NCI-H2029 treated with DMSO at 0.1 percent for 48 hours (cell line): Measurements from ENCODE around the gene ANKMY2.
"Not testable (repeated sequence)": the region's sequence is repeated elsewhere in the genome, so short reads cannot be mapped to it uniquely, and the experiment has no call there.

Source experiments
- DNase-seq: peaks from one replicate; lab custom pipeline; 2025; lab: John Stamatoyannopoulos, UW

ANKMY2 gene

GRCh38 chr7:16626388-16626787, 19.2 kb downstream of the ANKMY2 start:
- DNase-seq = no peak

- DNase-seq = no peak
Measured at GRCh38 chr7:16619979-16620408, 25.6 kb downstream of the ANKMY2 start.

GRCh38 chr7:16616542-16616941, 29.0 kb downstream of the ANKMY2 start:
- no peak for DNase-seq

- DNase-seq = no peak
Measured at GRCh38 chr7:16616122-16616521, 29.4 kb downstream of the ANKMY2 start.

- DNase-seq = no peak
Measured at GRCh38 chr7:16615228-16615627, 30.3 kb downstream of the ANKMY2 start.

GRCh38 chr7:16611711-16612110, 33.8 kb downstream of the ANKMY2 start:
- DNase-seq = no peak

GRCh38 chr7:16609842-16610450, 35.6 kb downstream of the ANKMY2 start:
- no peak for DNase-seq

GRCh38 chr7:16606704-16607103, 38.9 kb downstream of the ANKMY2 start:
- no peak for DNase-seq

GRCh38 chr7:16604054-16604453, 41.5 kb downstream of the ANKMY2 start:
- no peak for DNase-seq

GRCh38 chr7:16603633-16604032, 41.9 kb downstream of the ANKMY2 start:
- DNase-seq = no peak

GRCh38 chr7:16599860-16600259, 45.7 kb downstream of the ANKMY2 start:
- no peak for DNase-seq

- DNase-seq = no peak
Measured at GRCh38 chr7:16598015-16598414, 47.5 kb downstream of the ANKMY2 start.

GRCh38 chr7:16595596-16595995, 50.0 kb downstream of the ANKMY2 start:
- not testable (repeated sequence) for DNase-seq

- DNase-seq = no peak
Measured at GRCh38 chr7:16594676-16595075, 50.9 kb downstream of the ANKMY2 start.

GRCh38 chr7:16594061-16594460, 51.5 kb downstream of the ANKMY2 start:
- DNase-seq = no peak

GRCh38 chr7:16592395-16592794, 53.2 kb downstream of the ANKMY2 start:
- no peak for DNase-seq

- DNase-seq = no peak
Measured at GRCh38 chr7:16590424-16590823, 55.1 kb downstream of the ANKMY2 start.

- no peak for DNase-seq
Measured at GRCh38 chr7:16589881-16590280, 55.7 kb downstream of the ANKMY2 start.

- peak; percentile 91 for DNase-seq
Measured at GRCh38 chr7:16587790-16588189, 57.8 kb downstream of the ANKMY2 start.

GRCh38 chr7:16587129-16587528, 58.4 kb downstream of the ANKMY2 start:
- no peak for DNase-seq

- DNase-seq = no peak
Measured at GRCh38 chr7:16586081-16586874, 59.3 kb downstream of the ANKMY2 start.

GRCh38 chr7:16585540-16585939, 60.0 kb downstream of the ANKMY2 start:
- DNase-seq = no peak

GRCh38 chr7:16583834-16584233, 61.7 kb downstream of the ANKMY2 start:
- no peak for DNase-seq

- no peak for DNase-seq
Measured at GRCh38 chr7:16581286-16581685, 64.3 kb downstream of the ANKMY2 start.
